ENCODE results near the gene GPR12. TPM values are rescaled to one million over a fixed set of nuclear protein-coding genes. Genes with fewer than 3 reads are reported as not detected.

The GPR12 gene
- total and polyA plus RNA-seq, 10 of the 15 experiments (the other 5 are each of a cell fraction or from before 2014, with no cell fraction given), result not detected

DNA sequence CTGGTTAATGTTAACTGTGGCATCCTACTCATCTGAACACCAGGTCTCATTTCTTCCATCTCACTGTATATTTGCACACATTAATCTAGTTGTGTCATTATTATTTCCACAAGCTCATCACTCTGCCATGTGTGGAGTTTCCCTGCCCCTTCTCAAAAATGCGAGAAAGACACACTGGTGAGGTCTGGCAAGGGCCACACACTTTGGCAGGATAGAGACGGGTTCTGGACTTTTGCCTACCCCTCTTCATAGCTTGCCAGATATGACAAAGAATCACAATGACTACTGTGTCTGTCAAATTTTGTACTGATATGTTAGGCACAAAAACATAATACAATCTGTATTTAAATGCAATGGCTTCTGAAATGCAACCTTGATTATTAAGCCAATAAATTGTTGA lies 12.9 kb downstream of the GPR12 start:
- DNase-seq (ENCODE audit: low read depth, low spot score) (no peak), ATAC-seq (no peak), FAIRE-seq (no peak)
- no peaks in the 10 kb centered on the region for H4K20me1 ChIP-seq (ENCODE audit: control insufficient read depth, insufficient read depth)
- no peaks in the 10 kb centered on the region for H3K9me3 ChIP-seq (replicated peaks; ENCODE audit: control insufficient read depth, insufficient read depth, low read length)
- no peak overlapping the region for H2AFZ ChIP-seq (ENCODE audit: control insufficient read depth, low read depth, low read length)
- ChIA-PET RAD21 (ENCODE audit: unreplicated experiment) (no interaction called here), SMC1A (ENCODE audit: uncharacterized antibody, unreplicated experiment) (no interaction called here), POLR2A (no interaction called here), CTCF (no interaction called here)
- no peak overlapping the region for H3K4me3 ChIP-seq
- WGBS (ENCODE audit: insufficient coverage, insufficient replicate concordance, low lambda C conversion rate, missing lambda C conversion rate), result 0% methylated on average over 2 of the region's 2 CpGs
- H3K79me2 ChIP-seq (ENCODE audit: control insufficient read depth, insufficient read depth, low read length), result no peaks in the 10 kb centered on the region
- intact Hi-C loops (cut with micrococcal nuclease; ENCODE audit: unreplicated experiment), result no loop called here
- no peak overlapping the region for H3K9ac ChIP-seq (ENCODE audit: control insufficient read depth, insufficient read depth, low read length)
- BruUV-seq (replicated peaks), result no TSS peak
- H3K4me1 ChIP-seq (ENCODE audit: control insufficient read depth, insufficient read depth, low read length), result no peaks in the 10 kb centered on the region
- no peak overlapping the region for H3K4me2 ChIP-seq (ENCODE audit: control insufficient read depth, insufficient read depth)
- in situ Hi-C loops (cut with MboI), result no loop called here
- H3K27ac ChIP-seq (ENCODE audit: control insufficient read depth, insufficient read depth), result no peak overlapping the region
- TF ChIP-seq, protein P1, sequence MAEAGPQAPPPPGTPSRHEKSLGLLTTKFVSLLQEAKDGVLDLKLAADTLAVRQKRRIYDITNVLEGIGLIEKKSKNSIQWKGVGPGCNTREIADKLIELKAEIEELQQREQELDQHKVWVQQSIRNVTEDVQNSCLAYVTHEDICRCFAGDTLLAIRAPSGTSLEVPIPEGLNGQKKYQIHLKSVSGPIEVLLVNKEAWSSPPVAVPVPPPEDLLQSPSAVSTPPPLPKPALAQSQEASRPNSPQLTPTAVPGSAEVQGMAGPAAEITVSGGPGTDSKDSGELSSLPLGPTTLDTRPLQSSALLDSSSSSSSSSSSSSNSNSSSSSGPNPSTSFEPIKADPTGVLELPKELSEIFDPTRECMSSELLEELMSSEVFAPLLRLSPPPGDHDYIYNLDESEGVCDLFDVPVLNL (IDR thresholded peaks at IDR 0.05; ENCODE audit: low read depth, low read length), result no peak
- TF ChIP-seq, protein P2, sequence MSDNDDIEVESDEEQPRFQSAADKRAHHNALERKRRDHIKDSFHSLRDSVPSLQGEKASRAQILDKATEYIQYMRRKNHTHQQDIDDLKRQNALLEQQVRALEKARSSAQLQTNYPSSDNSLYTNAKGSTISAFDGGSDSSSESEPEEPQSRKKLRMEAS (IDR thresholded peaks at IDR 0.05; ENCODE audit: low read depth, low read length), result no peak
- H3K36me3 ChIP-seq (ENCODE audit: control insufficient read depth in 2 of 2, insufficient read depth in 2 of 2, low read length in 1 of 2), result no peaks in the 10 kb centered on the region
- peaks cover 0 to 3% of the 10 kb centered on the region in 2 experiments; a peak in 2 of 4 replicates for H3K27me3 ChIP-seq (replicated peaks in 1 of 2; ENCODE audit: control insufficient read depth in 2 of 2, insufficient read depth in 2 of 2, low read length in 1 of 2)

DNA sequence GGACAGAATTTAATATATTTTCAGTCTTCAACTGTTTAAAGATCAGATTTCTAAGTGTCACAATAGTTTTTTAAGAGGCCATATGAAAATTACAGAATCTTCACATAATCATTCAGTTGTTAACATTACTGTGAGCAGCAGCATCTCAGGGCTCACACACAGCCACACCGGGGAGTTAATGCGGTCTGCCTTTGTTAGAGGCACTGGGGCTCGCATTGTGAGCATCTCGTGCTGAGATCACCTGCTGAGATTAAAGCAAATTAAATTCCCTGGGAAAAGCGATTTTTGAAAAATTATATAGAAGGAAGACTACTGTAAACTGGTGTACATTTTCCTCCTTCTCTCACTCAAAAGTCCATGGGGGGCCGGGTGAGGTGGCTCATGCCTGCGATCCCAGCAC lies 16.6 kb downstream of the GPR12 start:
- Histone ChIP-seq H3K4me1 (ENCODE audit: control insufficient read depth, insufficient read depth, low read length) (no peaks in the 10 kb centered on the region), H3K27me3 (replicated peaks in 1 of 2; ENCODE audit: control insufficient read depth in 2 of 2, insufficient read depth in 2 of 2, low read length in 1 of 2) (peaks cover 0 to 3% of the 10 kb centered on the region in 2 experiments; a peak in 1 of 4 replicates), H3K79me2 (ENCODE audit: control insufficient read depth, insufficient read depth, low read length) (no peaks in the 10 kb centered on the region), H3K27ac (ENCODE audit: control insufficient read depth, insufficient read depth) (no peak overlapping the region), H3K9me3 (replicated peaks; ENCODE audit: control insufficient read depth, insufficient read depth, low read length) (no peaks in the 10 kb centered on the region; the same call in 2 of the 3 replicates), H4K20me1 (ENCODE audit: control insufficient read depth, insufficient read depth) (no peaks in the 10 kb centered on the region), H3K9ac (ENCODE audit: control insufficient read depth, insufficient read depth, low read length) (no peak overlapping the region), H3K36me3 (ENCODE audit: control insufficient read depth in 2 of 2, insufficient read depth in 2 of 2, low read length in 1 of 2) (no peaks in the 10 kb centered on the region), H3K4me3 (no peak overlapping the region), H2AFZ (ENCODE audit: control insufficient read depth, low read depth, low read length) (no peak overlapping the region), H3K4me2 (ENCODE audit: control insufficient read depth, insufficient read depth) (no peak overlapping the region)
- RAD21 ChIA-PET (ENCODE audit: unreplicated experiment), result no interaction called here
- 48% methylated on average over 7 of the region's 7 CpGs for WGBS (ENCODE audit: insufficient coverage, insufficient replicate concordance, low lambda C conversion rate, missing lambda C conversion rate)
- SMC1A ChIA-PET (ENCODE audit: uncharacterized antibody, unreplicated experiment), result no interaction called here
- CTCF ChIA-PET, result no interaction called here
- FAIRE-seq (no peak), ATAC-seq (no peak), DNase-seq (ENCODE audit: low read depth, low spot score) (no peak)
- POLR2A ChIA-PET, result no interaction called here
- BruUV-seq (replicated peaks), result no TSS peak
- in situ Hi-C loops (cut with MboI) (no loop called here), intact Hi-C loops (cut with micrococcal nuclease; ENCODE audit: unreplicated experiment) (no loop called here)
- TF ChIP-seq, protein P3, sequence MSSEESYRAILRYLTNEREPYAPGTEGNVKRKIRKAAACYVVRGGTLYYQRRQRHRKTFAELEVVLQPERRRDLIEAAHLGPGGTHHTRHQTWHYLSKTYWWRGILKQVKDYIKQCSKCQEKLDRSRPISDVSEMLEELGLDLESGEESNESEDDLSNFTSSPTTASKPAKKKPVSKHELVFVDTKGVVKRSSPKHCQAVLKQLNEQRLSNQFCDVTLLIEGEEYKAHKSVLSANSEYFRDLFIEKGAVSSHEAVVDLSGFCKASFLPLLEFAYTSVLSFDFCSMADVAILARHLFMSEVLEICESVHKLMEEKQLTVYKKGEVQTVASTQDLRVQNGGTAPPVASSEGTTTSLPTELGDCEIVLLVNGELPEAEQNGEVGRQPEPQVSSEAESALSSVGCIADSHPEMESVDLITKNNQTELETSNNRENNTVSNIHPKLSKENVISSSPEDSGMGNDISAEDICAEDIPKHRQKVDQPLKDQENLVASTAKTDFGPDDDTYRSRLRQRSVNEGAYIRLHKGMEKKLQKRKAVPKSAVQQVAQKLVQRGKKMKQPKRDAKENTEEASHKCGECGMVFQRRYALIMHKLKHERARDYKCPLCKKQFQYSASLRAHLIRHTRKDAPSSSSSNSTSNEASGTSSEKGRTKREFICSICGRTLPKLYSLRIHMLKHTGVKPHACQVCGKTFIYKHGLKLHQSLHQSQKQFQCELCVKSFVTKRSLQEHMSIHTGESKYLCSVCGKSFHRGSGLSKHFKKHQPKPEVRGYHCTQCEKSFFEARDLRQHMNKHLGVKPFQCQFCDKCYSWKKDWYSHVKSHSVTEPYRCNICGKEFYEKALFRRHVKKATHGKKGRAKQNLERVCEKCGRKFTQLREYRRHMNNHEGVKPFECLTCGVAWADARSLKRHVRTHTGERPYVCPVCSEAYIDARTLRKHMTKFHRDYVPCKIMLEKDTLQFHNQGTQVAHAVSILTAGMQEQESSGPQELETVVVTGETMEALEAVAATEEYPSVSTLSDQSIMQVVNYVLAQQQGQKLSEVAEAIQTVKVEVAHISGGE (CRISPR knock-in tag; IDR thresholded peaks at IDR 0.05), result no peak
- TF ChIP-seq CEBPB (IDR thresholded peaks at IDR 0.05; ENCODE audit: borderline replicate concordance in 1 of 2, low read depth in 2 of 2, low read length in 2 of 2) (no peak), CBX5 (IDR thresholded peaks at IDR 0.05; ENCODE audit: low read depth) (no peak), ZNF24 (IDR thresholded peaks at IDR 0.05) (no peak)
- TF ChIP-seq, protein P4, sequence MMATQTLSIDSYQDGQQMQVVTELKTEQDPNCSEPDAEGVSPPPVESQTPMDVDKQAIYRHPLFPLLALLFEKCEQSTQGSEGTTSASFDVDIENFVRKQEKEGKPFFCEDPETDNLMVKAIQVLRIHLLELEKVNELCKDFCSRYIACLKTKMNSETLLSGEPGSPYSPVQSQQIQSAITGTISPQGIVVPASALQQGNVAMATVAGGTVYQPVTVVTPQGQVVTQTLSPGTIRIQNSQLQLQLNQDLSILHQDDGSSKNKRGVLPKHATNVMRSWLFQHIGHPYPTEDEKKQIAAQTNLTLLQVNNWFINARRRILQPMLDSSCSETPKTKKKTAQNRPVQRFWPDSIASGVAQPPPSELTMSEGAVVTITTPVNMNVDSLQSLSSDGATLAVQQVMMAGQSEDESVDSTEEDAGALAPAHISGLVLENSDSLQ (IDR thresholded peaks at IDR 0.05), result no peak

Measured in GM12878 (cell line).